Heart right ventricle (tissue), 16 donors: ENCODE results near the gene PWP1. TPM values are rescaled to one million over a fixed set of nuclear protein-coding genes. Genes with fewer than 3 reads are reported as not detected.

Experiments used
- ATAC-seq, 8 donors: fragments of 200-7000 bp; cut with Tn5 transposase; one replicate each; pipeline ENCODE4 v1.9.1; 2020; ENCODE audit warnings: mild to moderate bottlenecking in 8 of 8, moderate library complexity in 8 of 8, moderate number of reproducible peaks in 1 of 8
- DNase-seq, 2 donors: peaks; one replicate each; pipeline ENCODE4 v3.0.0-alpha.2; 2020
- H3K27ac ChIP-seq, 10 donors: fragments of 200-600 bp; sonication (generic) in 2 of 10; one replicate each; pipeline versions ENCODE4 v1.5.0 to v1.8.0; 2020 to 2022; ENCODE audit warnings: mild to moderate bottlenecking in 3 of 10
- H3K27me3 ChIP-seq, 7 donors: fragments of 200-600 bp; one replicate each; pipeline ENCODE4 v1.8.0; 2021 to 2022; ENCODE audit warnings: mild to moderate bottlenecking in 2 of 7
- H3K36me3 ChIP-seq, 9 donors: fragments of 200-600 bp; sonication (generic) in 1 of 9; one replicate each; pipeline versions ENCODE4 v1.5.0 to v1.8.0; 2020 to 2022; ENCODE audit warnings: mild to moderate bottlenecking in 2 of 9
- H3K4me1 ChIP-seq, 9 donors: fragments of 200-600 bp; sonication (generic) in 1 of 9; one replicate each; pipeline versions ENCODE4 v1.5.0 to v1.8.0; 2020 to 2022; ENCODE audit warnings: mild to moderate bottlenecking in 4 of 9
- H3K4me3 ChIP-seq, 10 donors: fragments of 200-600 bp; sonication (generic) in 2 of 10; one replicate each; pipeline versions ENCODE4 v1.5.0 to v1.8.0; 2020 to 2022; ENCODE audit warnings: mild to moderate bottlenecking in 7 of 10, moderate library complexity in 2 of 10
- H3K9me3 ChIP-seq, 11 donors: fragments of 200-600 bp in 10 of 11; sonication (generic) in 2 of 11; one replicate each; pipeline versions ENCODE4 v1.5.0 to v1.8.0; 2013 to 2022; ENCODE audit warnings: mild to moderate bottlenecking in 2 of 11, control low read depth in 1 of 11, moderate library complexity in 1 of 11
- CTCF ChIP-seq, 9 donors: fragments of 200-600 bp; sonication (generic) in 2 of 9; IDR thresholded peaks; one replicate each; pipeline versions ENCODE4 v1.5.0 to v1.8.0; 2021 to 2022; ENCODE audit warnings: antibody characterized with exemption in 9 of 9, mild to moderate bottlenecking in 5 of 9, moderate library complexity in 1 of 9
- WGBS, 2 donors: extraction: QIAGEN DNeasy Blood & Tissue Kit; methylation state at CpG; one replicate each; pipeline ENCODE4 v1.1.7; 2013; ENCODE audit warnings: inconsistent platforms in 1 of 2; 5-methylcytosine and 5-hydroxymethylcytosine counted together
- intact Hi-C, 10 donors: fragments of 100-400 bp; cut with DNase I; formaldehyde crosslinking; loops; one replicate each; pipeline versions ENCODE4 v1.11.1 to v1.14.2; 2022
- polyA plus RNA-seq, 2 donors: library from polyadenylated mRNA; stranded (reverse); fragments of 200-250 nt; gene quantifications; one replicate each; pipeline ENCODE4 v1.2.3, GENCODE V29; 2013
- total RNA-seq, 10 donors: library from RNA; stranded (reverse); fragmentation: NEBNext Ultra II Directional in 3 of 10; extraction: Animal tissue kit (Norgen Biotek cat#: 25700) in 3 of 10; gene quantifications; one replicate each; pipeline versions ENCODE4 v1.2.1 to v1.2.4, GENCODE V29; 2021 to 2023
- donor health status: Arrhythmogenic right ventricular cardiomyopathy.
- donor health status: ischemic (EF 13 %, LVEDD 7.1; RV severe dilation, severe dysfunction).
- donor health status: healthy with polysubstance abuse.
- donor health status: DM: no; HTN: yes; CAD: no.
- donor health status: DM: no; HTN: no; CAD: no.
- donor health status: ischemic (EF 25% LVEDD 6.9; RV normal size, moderate dysfunction).
- donor health status: ischemic (EF 25% LVEDD 5.7; RV mildly dilated, moderate dysfunction).
- donor health status: healthy.
- donor health status: DM: yes; HTN: yes; CAD: no.
- donor health status: Ischemic cardiomyopathy.
- donor health status: ischemic (EF 35%, LVEDD 5.7; RV mildly dilated, moderate dysfunction).
- donor health status: nonischemic (EF 11% LVEDD 7.7; RV severe dilation, severe dysfunction).
- donor health status: DM: yes; HTN: yes; CAD: no.
- donor health status: PGD.
- donor health status: ischemic (EF 29% LVEDD 5.4; RV normal size, mild dysfunction).
- donor health status: nonischemic (EF 23%, LVEDD 6.1; RV moderate dilation, normal function).

Gene PWP1
- total and polyA plus RNA-seq, 12 donors: 9.1 to 17.6 (median 13.8) TPM

- peaks cover 0 to 8% (median 0%) of the 10 kb centered on the region in 7 donors for H3K27me3 ChIP-seq
- TF ChIP-seq CTCF (IDR thresholded peaks at IDR 0.05): no peak
- no peak for DNase-seq
- no peak overlapping the region for H3K27ac ChIP-seq
- no peak for ATAC-seq
- no peak overlapping the region for H3K4me3 ChIP-seq
- H3K9me3 ChIP-seq: no peaks in the 10 kb centered on the region
- intact Hi-C loops: no loop called here
- H3K36me3 ChIP-seq: no peaks in the 10 kb centered on the region
- H3K4me1 ChIP-seq: peaks cover 0 to 10% (median 0%) of the 10 kb centered on the region in 9 donors
These were observed 29.3 kb upstream of the PWP1 start for GRCh38 chr12:107656302-107656701.

- Histone ChIP-seq H3K4me1 (peaks cover 0 to 13% (median 0%) of the 10 kb centered on the region in 9 donors), H3K4me3 (no peak overlapping the region), H3K9me3 (no peaks in the 10 kb centered on the region), H3K27ac (no peak overlapping the region), H3K36me3 (no peaks in the 10 kb centered on the region), H3K27me3 (peaks cover 0 to 9% (median 0%) of the 10 kb centered on the region in 7 donors)
- intact Hi-C loops: no loop called here
- 89 to 90% methylated on average over 4 of the region's 4 CpGs for WGBS, 2 donors
- ATAC-seq: no peak
- no peak for DNase-seq
- no peak for TF ChIP-seq CTCF (IDR thresholded peaks at IDR 0.05)
These were observed 28.5 kb upstream of the PWP1 start for GRCh38 chr12:107657133-107657532.

GRCh38 chr12:107657621-107658020 is 28.0 kb upstream of the PWP1 start:
- H3K36me3 ChIP-seq: no peaks in the 10 kb centered on the region
- intact Hi-C loops: no loop called here
- DNase-seq (no peak), ATAC-seq (no peak)
- no peak overlapping the region for H3K4me3 ChIP-seq
- H3K27ac ChIP-seq: no peak overlapping the region
- 88 to 90% methylated on average over 9 of the region's 9 CpGs for whole genome bisulfite sequencing, 2 donors
- H3K27me3 ChIP-seq: peaks cover 0 to 9% (median 0%) of the 10 kb centered on the region in 7 donors
- TF ChIP-seq CTCF (IDR thresholded peaks at IDR 0.05): no peak
- H3K9me3 ChIP-seq: no peaks in the 10 kb centered on the region
- H3K4me1 ChIP-seq: peaks cover 0 to 18% (median 0%) of the 10 kb centered on the region in 9 donors

- peaks cover 0 to 21% (median 0%) of the 10 kb centered on the region in 9 donors for H3K4me1 ChIP-seq
- H3K27ac ChIP-seq: no peak overlapping the region
- intact Hi-C loops: no loop called here
- no peak overlapping the region for H3K4me3 ChIP-seq
- ATAC-seq: peak in 1 of 8 donors; percentile 12
- TF ChIP-seq CTCF (IDR thresholded peaks at IDR 0.05): no peak
- WGBS, 2 donors: 77 to 78% methylated on average over 8 of the region's 8 CpGs
- no peaks in the 10 kb centered on the region for H3K36me3 ChIP-seq
- DNase-seq: no peak
- no peaks in the 10 kb centered on the region for H3K9me3 ChIP-seq
- peaks cover 0 to 14% (median 9%) of the 10 kb centered on the region in 7 donors for H3K27me3 ChIP-seq
These were observed 25.4 kb upstream of the PWP1 start for GRCh38 chr12:107660235-107660634.
